Activated T-cell treated with anti-CD3 and anti-CD28 coated beads, Interleukin-2, amount 50 U/mL, for 24 hours (primary cell): ENCODE data around the gene LBP.

Experiments used
- DNase-seq: peaks from one replicate; pipeline ENCODE4 v3.0.0-alpha.2; 2020
- H3K27ac Mint-ChIP-seq: 2 replicates; pipeline ENCODE4 v1.8.0; 2020; ENCODE audit warnings: mild to moderate bottlenecking, mixed read lengths
- H3K27me3 Mint-ChIP-seq: 2 replicates; pipeline ENCODE4 v1.8.0; 2020; ENCODE audit warnings: mixed read lengths
- H3K36me3 Mint-ChIP-seq: 2 replicates; pipeline ENCODE4 v1.8.0; 2020; ENCODE audit warnings: low read depth, mixed read lengths
- H3K4me1 Mint-ChIP-seq: 2 replicates; pipeline ENCODE4 v1.8.0; 2020; ENCODE audit warnings: low read depth, mixed read lengths
- H3K4me3 Mint-ChIP-seq: 2 replicates; pipeline ENCODE4 v1.8.0; 2020; ENCODE audit warnings: mild to moderate bottlenecking, moderate library complexity, mixed read lengths
- H3K9me3 Mint-ChIP-seq: 2 replicates; pipeline ENCODE4 v1.8.0; 2020; ENCODE audit warnings: mixed read lengths

The LBP gene

GRCh38 chr20:38349856-38350255 is 3.6 kb downstream of the LBP start:
- Mint-ChIP-seq H3K9me3 (no peaks in the 10 kb centered on the region), H3K27me3 (peaks cover 6% of the 10 kb centered on the region), H3K4me3 (no peak overlapping the region), H3K27ac (no peak overlapping the region), H3K4me1 (peaks cover 3% of the 10 kb centered on the region), H3K36me3 (no peaks in the 10 kb centered on the region)
- no peak for DNase-seq

- peaks cover 6% of the 10 kb centered on the region for H3K27me3 Mint-ChIP-seq
- H3K4me3 Mint-ChIP-seq = no peak overlapping the region
- no peaks in the 10 kb centered on the region for H3K9me3 Mint-ChIP-seq
- no peak overlapping the region for H3K27ac Mint-ChIP-seq
- H3K36me3 Mint-ChIP-seq = no peaks in the 10 kb centered on the region
- no peak for DNase-seq
- H3K4me1 Mint-ChIP-seq = peaks cover 3% of the 10 kb centered on the region
Observed at GRCh38 chr20:38350879-38351775, 4.8 kb downstream of the LBP start.

- peaks cover 6% of the 10 kb centered on the region for H3K4me1 Mint-ChIP-seq
- H3K27me3 Mint-ChIP-seq = peaks cover 3% of the 10 kb centered on the region
- no peaks in the 10 kb centered on the region for H3K36me3 Mint-ChIP-seq
- no peak overlapping the region for H3K27ac Mint-ChIP-seq
- no peak overlapping the region for H3K4me3 Mint-ChIP-seq
- H3K9me3 Mint-ChIP-seq = no peaks in the 10 kb centered on the region
- DNase-seq = no peak
Observed at GRCh38 chr20:38353316-38353715, 7.0 kb downstream of the LBP start.

- Mint-ChIP-seq H3K27me3 (peaks cover 3% of the 10 kb centered on the region), H3K9me3 (no peaks in the 10 kb centered on the region), H3K4me3 (no peak overlapping the region), H3K36me3 (no peaks in the 10 kb centered on the region), H3K27ac (no peak overlapping the region), H3K4me1 (peaks cover 6% of the 10 kb centered on the region)
- DNase-seq = no peak
Observed at GRCh38 chr20:38354227-38354626, 7.9 kb downstream of the LBP start.

- Mint-ChIP-seq H3K4me1 (peaks cover 6% of the 10 kb centered on the region), H3K27me3 (peaks cover 3% of the 10 kb centered on the region), H3K4me3 (no peak overlapping the region), H3K27ac (no peak overlapping the region), H3K36me3 (no peaks in the 10 kb centered on the region), H3K9me3 (no peaks in the 10 kb centered on the region)
- DNase-seq = no peak
Observed at GRCh38 chr20:38355161-38356012, 9.1 kb downstream of the LBP start.

- no peak for DNase-seq
- Mint-ChIP-seq H3K9me3 (no peaks in the 10 kb centered on the region), H3K27me3 (peaks cover 3% of the 10 kb centered on the region), H3K4me3 (no peak overlapping the region), H3K27ac (no peak overlapping the region), H3K4me1 (peaks cover 6% of the 10 kb centered on the region), H3K36me3 (no peaks in the 10 kb centered on the region)
Observed at GRCh38 chr20:38357653-38358207, 11.4 kb downstream of the LBP start.

GRCh38 chr20:38358556-38358955 is 12.3 kb downstream of the LBP start:
- H3K4me1 Mint-ChIP-seq = peaks cover 4% of the 10 kb centered on the region
- DNase-seq = no peak
- H3K4me3 Mint-ChIP-seq = no peak overlapping the region

GRCh38 chr20:38363004-38363747 is 16.9 kb downstream of the LBP start:
- H3K36me3 Mint-ChIP-seq = no peaks in the 10 kb centered on the region

More at GRCh38 chr20:38358556-38358955, 12.3 kb downstream of the LBP start:
- no peaks in the 10 kb centered on the region for H3K36me3 Mint-ChIP-seq
- H3K9me3 Mint-ChIP-seq = no peaks in the 10 kb centered on the region
- peaks cover 5% of the 10 kb centered on the region for H3K27me3 Mint-ChIP-seq
- H3K27ac Mint-ChIP-seq = no peak overlapping the region

GRCh38 chr20:38369389-38369788 is 23.1 kb downstream of the LBP start:
- DNase-seq = no peak
- no peak overlapping the region for H3K4me3 Mint-ChIP-seq
- H3K27ac Mint-ChIP-seq = no peak overlapping the region
- no peaks in the 10 kb centered on the region for H3K9me3 Mint-ChIP-seq
- no peaks in the 10 kb centered on the region for H3K36me3 Mint-ChIP-seq
- H3K4me1 Mint-ChIP-seq = no peaks in the 10 kb centered on the region
- H3K27me3 Mint-ChIP-seq = peaks cover 2% of the 10 kb centered on the region

More at GRCh38 chr20:38363004-38363747, 16.9 kb downstream of the LBP start:
- peaks cover 8% of the 10 kb centered on the region for H3K27me3 Mint-ChIP-seq
- no peak overlapping the region for H3K4me3 Mint-ChIP-seq
- H3K27ac Mint-ChIP-seq = no peak overlapping the region
- H3K9me3 Mint-ChIP-seq = no peaks in the 10 kb centered on the region
- no peaks in the 10 kb centered on the region for H3K4me1 Mint-ChIP-seq
- DNase-seq = no peak

GRCh38 chr20:38372806-38373205 is 26.5 kb downstream of the LBP start:
- no peak overlapping the region for H3K27ac Mint-ChIP-seq

GRCh38 chr20:38373231-38373867 is 27.1 kb downstream of the LBP start:
- Mint-ChIP-seq H3K4me3 (no peak overlapping the region), H3K9me3 (no peaks in the 10 kb centered on the region), H3K27me3 (no peaks in the 10 kb centered on the region), H3K36me3 (no peaks in the 10 kb centered on the region), H3K4me1 (no peaks in the 10 kb centered on the region), H3K27ac (no peak overlapping the region)
- no peak for DNase-seq

More at GRCh38 chr20:38372806-38373205, 26.5 kb downstream of the LBP start:
- no peak overlapping the region for H3K4me3 Mint-ChIP-seq
- DNase-seq = no peak
- H3K9me3 Mint-ChIP-seq = no peaks in the 10 kb centered on the region
- no peaks in the 10 kb centered on the region for H3K27me3 Mint-ChIP-seq
- H3K36me3 Mint-ChIP-seq = no peaks in the 10 kb centered on the region
- H3K4me1 Mint-ChIP-seq = no peaks in the 10 kb centered on the region

GRCh38 chr20:38373898-38374297 is 27.6 kb downstream of the LBP start:
- Mint-ChIP-seq H3K4me3 (no peak overlapping the region), H3K4me1 (no peaks in the 10 kb centered on the region), H3K27ac (no peak overlapping the region), H3K27me3 (no peaks in the 10 kb centered on the region), H3K36me3 (no peaks in the 10 kb centered on the region), H3K9me3 (no peaks in the 10 kb centered on the region)
- no peak for DNase-seq

- Mint-ChIP-seq H3K36me3 (no peaks in the 10 kb centered on the region), H3K4me1 (no peaks in the 10 kb centered on the region), H3K27me3 (peaks cover 12% of the 10 kb centered on the region), H3K27ac (no peak overlapping the region), H3K9me3 (no peaks in the 10 kb centered on the region), H3K4me3 (no peak overlapping the region)
- DNase-seq = no peak
Observed at GRCh38 chr20:38377039-38377685, 30.9 kb downstream of the LBP start.
